Nephron progenitor cell (in vitro differentiated cells): Measurements from ENCODE around the gene MSL1.

ENCODE experiments used
- DNase-seq: peaks from one replicate; pipeline ENCODE4 v3.0.0; 2021
- H3K27ac Mint-ChIP-seq: 2 replicates; pipeline ENCODE4 v1.8.0; 2021; ENCODE audit warnings: mild to moderate bottlenecking, moderate library complexity, mixed read lengths
- H3K27me3 Mint-ChIP-seq: 2 replicates; pipeline ENCODE4 v1.8.0; 2021; ENCODE audit warnings: mild to moderate bottlenecking, low read depth, mixed read lengths; ENCODE audit not compliant: poor library complexity
- H3K36me3 Mint-ChIP-seq: 2 replicates; pipeline ENCODE4 v1.8.0; 2021; ENCODE audit warnings: low read depth, mixed read lengths
- H3K4me1 Mint-ChIP-seq: 2 replicates; pipeline ENCODE4 v1.8.0; 2021; ENCODE audit warnings: mixed read lengths
- H3K4me3 Mint-ChIP-seq: 2 replicates; pipeline ENCODE4 v1.8.0; 2021; ENCODE audit warnings: mild to moderate bottlenecking, moderate library complexity, mixed read lengths
- H3K9me3 Mint-ChIP-seq: 2 replicates; pipeline ENCODE4 v1.8.0; 2021; ENCODE audit warnings: mild to moderate bottlenecking, moderate library complexity, mixed read lengths
- TF ChIP-seq, protein P1 (sequence below): fragments of 200-600 bp; sonication (generic); IDR thresholded peaks from 2 replicates; pipeline ENCODE4 v1.5.0; 2021; ENCODE audit warnings: antibody characterized with exemption

The MSL1 gene

DNA sequence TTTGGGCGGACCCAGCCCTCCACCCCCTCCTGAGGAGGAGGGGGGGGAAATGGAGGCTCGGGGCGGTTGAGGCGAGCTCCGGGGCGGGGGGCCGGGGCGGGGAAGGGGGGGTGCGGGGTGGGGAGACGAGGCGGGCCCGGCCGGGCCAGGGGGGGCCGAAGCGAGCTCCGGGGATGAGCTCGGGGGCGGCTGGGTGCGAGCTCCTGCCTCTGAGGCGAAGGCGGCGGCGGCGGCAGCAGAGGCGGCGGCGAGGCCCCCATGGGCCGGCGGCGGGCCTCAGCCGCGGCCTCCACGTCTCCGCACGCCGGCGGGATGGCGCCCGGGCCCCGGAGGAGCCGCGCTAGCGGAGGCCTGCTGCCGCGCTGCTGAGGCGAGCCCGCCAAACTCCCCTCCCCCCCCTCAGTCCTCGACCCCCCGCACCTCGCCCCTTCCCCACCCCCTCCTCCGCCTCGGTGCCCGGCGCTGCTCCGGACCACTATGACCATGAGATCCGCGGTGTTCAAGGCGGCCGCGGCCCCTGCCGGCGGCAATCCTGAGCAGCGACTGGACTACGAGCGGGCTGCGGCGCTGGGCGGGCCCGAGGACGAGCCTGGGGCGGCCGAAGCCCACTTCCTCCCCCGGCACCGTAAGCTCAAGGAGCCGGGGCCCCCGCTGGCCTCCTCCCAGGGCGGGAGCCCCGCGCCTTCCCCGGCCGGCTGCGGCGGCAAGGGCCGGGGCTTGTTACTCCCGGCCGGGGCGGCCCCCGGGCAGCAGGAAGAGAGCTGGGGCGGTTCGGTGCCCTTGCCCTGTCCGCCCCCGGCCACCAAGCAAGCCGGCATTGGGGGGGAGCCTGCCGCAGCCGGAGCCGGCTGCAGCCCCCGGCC is 596 bp downstream of the MSL1 start:
- TF ChIP-seq, protein P1, sequence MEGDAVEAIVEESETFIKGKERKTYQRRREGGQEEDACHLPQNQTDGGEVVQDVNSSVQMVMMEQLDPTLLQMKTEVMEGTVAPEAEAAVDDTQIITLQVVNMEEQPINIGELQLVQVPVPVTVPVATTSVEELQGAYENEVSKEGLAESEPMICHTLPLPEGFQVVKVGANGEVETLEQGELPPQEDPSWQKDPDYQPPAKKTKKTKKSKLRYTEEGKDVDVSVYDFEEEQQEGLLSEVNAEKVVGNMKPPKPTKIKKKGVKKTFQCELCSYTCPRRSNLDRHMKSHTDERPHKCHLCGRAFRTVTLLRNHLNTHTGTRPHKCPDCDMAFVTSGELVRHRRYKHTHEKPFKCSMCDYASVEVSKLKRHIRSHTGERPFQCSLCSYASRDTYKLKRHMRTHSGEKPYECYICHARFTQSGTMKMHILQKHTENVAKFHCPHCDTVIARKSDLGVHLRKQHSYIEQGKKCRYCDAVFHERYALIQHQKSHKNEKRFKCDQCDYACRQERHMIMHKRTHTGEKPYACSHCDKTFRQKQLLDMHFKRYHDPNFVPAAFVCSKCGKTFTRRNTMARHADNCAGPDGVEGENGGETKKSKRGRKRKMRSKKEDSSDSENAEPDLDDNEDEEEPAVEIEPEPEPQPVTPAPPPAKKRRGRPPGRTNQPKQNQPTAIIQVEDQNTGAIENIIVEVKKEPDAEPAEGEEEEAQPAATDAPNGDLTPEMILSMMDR: no peak
- H3K27me3 Mint-ChIP-seq: no peaks in the 10 kb centered on the region
- H3K27ac Mint-ChIP-seq: no peak overlapping the region
- no peaks in the 10 kb centered on the region for H3K9me3 Mint-ChIP-seq
- H3K36me3 Mint-ChIP-seq: peaks cover 30% of the 10 kb centered on the region
- H3K4me1 Mint-ChIP-seq: peaks cover 56% of the 10 kb centered on the region
- peak; percentile 61 for DNase-seq
- H3K4me3 Mint-ChIP-seq: peak overlapping the region; percentile 99

DNA sequence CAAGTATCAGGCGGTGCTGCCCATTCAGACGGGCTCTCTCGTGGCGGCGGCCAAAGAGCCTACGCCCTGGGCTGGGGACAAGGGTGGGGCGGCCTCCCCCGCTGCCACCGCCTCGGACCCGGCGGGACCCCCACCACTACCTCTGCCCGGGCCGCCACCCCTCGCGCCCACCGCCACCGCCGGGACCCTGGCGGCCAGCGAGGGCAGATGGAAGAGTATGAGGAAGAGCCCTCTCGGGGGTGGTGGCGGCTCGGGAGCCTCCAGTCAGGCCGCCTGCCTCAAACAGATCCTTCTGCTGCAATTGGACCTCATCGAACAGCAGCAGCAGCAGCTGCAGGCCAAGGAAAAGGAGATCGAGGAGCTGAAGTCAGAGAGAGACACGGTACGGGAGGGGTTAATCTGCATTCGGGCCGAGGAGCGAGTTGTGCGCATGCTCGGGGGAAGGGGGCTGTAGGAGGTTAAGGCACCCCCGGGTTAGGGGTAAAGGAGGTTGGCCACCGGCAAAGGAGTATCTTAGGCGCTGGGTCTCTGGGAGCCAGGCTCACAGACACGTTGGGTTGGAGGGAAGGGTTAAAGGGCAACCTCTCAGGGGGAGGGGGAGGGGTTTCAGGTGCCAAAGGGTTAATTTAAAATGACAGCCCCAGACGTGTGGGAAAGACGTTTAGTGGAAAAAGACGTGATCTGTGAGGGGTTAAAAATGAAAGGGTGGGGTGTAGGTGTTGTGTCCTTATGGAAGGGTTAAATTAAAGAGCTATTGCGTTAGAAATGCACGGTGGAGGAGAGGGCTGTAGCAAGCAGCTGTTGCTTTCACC is 1.4 kb downstream of the MSL1 start:
- H3K4me1 Mint-ChIP-seq: peaks cover 56% of the 10 kb centered on the region
- H3K4me3 Mint-ChIP-seq: peak overlapping the region; percentile 99
- H3K9me3 Mint-ChIP-seq: no peaks in the 10 kb centered on the region
- peak; percentile 75 for DNase-seq
- no peaks in the 10 kb centered on the region for H3K27me3 Mint-ChIP-seq
- H3K27ac Mint-ChIP-seq: peak overlapping the region; percentile 94
- TF ChIP-seq, protein P1: no peak
- H3K36me3 Mint-ChIP-seq: peaks cover 35% of the 10 kb centered on the region

DNA sequence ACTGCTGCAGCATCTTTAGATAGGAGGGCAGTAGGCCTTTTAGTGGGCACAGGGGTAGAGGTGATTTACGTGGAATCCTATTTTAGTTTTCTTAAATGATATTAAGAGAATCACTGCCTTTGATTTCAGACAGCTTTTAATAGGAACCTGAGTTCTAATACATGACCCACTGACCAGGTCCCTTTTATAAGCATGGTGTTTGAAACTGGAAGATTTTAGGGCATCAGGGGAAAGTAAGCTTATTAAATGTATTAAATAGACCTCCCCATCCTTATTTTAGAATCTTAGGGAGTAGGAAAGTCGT is 2.0 kb downstream of the MSL1 start:
- H3K4me1 Mint-ChIP-seq: peaks cover 51% of the 10 kb centered on the region
- TF ChIP-seq, protein P1: no peak
- no peak for DNase-seq
- H3K27ac Mint-ChIP-seq: peak overlapping the region; percentile 94
- H3K36me3 Mint-ChIP-seq: peaks cover 32% of the 10 kb centered on the region
- H3K9me3 Mint-ChIP-seq: no peaks in the 10 kb centered on the region
- no peaks in the 10 kb centered on the region for H3K27me3 Mint-ChIP-seq
- H3K4me3 Mint-ChIP-seq: peak overlapping the region; percentile 99

DNA sequence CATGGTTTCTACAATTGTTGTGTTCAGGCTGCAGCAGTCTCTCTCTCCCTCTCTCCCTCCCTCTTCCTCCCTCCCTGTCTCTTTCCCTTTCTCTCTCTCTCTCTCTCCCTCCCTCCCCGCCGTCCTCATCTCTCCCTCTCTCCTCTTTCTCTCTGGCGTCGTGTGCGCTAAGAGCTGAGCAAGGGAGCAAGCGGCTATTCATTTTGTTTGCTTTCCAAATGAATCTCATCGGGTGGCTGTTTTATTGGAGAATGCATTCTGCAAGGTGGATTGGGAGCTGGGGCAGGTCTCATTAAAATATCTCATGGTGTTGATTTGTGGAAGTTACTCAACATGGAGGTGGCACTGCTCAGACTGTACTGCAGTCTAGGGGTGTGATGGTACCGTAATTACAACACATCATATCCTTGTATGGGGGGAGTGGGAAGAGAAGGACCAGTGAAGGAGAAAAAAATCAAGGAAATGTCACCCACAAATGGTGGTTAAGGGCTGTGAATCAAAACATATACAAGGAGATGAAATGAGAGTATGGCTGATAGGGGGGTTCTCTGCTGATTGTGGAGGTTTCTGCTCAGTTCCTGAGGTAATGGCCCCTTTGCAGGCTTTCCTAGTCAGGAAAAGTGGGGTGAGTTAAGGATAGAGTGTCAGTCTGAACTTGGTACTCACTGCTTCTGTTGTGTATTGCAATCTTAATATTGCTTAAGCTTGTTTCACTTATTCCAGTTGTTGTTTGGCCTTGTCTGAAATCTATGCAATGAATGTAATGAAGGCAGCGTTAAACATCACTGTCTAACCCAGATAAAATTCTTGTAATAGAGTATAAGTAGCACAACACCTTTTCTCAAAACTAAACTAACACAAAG is 2.7 kb downstream of the MSL1 start:
- Mint-ChIP-seq H3K27ac (peak overlapping the region; percentile 13), H3K36me3 (peaks cover 39% of the 10 kb centered on the region), H3K27me3 (no peaks in the 10 kb centered on the region), H3K4me3 (peak overlapping the region; percentile 99), H3K4me1 (peaks cover 45% of the 10 kb centered on the region), H3K9me3 (no peaks in the 10 kb centered on the region)
- TF ChIP-seq, protein P1: no peak
- no peak for DNase-seq

DNA sequence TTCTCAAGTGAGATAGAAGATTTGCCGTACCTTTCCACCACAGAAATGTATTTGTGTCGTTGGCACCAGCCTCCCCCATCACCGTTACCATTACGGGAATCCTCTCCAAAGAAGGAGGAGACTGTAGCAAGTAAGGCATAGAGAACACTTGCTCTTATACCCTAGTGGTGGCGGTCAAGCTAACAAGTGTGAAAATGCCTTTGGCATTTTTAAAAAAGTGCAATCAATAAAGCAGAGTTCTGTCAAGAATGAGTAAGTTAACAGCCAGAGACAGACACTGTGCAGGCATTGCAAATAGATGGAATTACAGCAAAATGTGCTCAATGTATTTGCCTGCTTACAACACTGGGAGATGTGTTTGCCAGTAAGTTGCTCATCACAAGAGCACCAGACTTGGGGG is 7.7 kb downstream of the MSL1 start:
- peaks cover 85% of the 10 kb centered on the region for H3K36me3 Mint-ChIP-seq
- H3K4me1 Mint-ChIP-seq: peaks cover 19% of the 10 kb centered on the region
- H3K4me3 Mint-ChIP-seq: no peak overlapping the region
- DNase-seq: no peak
- no peaks in the 10 kb centered on the region for H3K9me3 Mint-ChIP-seq
- H3K27me3 Mint-ChIP-seq: no peaks in the 10 kb centered on the region
- TF ChIP-seq, protein P1: no peak
- H3K27ac Mint-ChIP-seq: peak overlapping the region; percentile 83
